Right lobe of liver (tissue), 4 donors: ENCODE data around the gene CYP27C1.

ENCODE experiments used
- CTCF ChIP-seq, 4 donors: fragments of 200-600 bp in 3 of 4; fragments of 450-650 bp in 1 of 4; IDR thresholded peaks; one replicate each; pipeline versions ENCODE4 v1.5.1 to v1.8.0; 2016 to 2022; ENCODE audit warnings: antibody characterized with exemption in 4 of 4, mild to moderate bottlenecking in 2 of 4
- POLR2A ChIP-seq: fragments of 450-650 bp; IDR thresholded peaks from one replicate; pipeline ENCODE4 v1.6.1; 2017; ENCODE audit warnings: antibody characterized with exemption, mild to moderate bottlenecking
- donor health status: DM: no; HTN: no; CAD: no.
- donor health status: DM: no; HTN: no; CAD: no.
- donor health status: DM: no; HTN: yes; CAD: no.

GRCh38 chr2:127155947-127156346 is 64.2 kb downstream of the CYP27C1 start:
- TF ChIP-seq CTCF (IDR thresholded peaks at IDR 0.05), result no peak
- TF ChIP-seq POLR2A, result no peak
